ENCODE data around the gene EFL1. TPM values are rescaled to one million over a fixed set of nuclear protein-coding genes. Genes with fewer than 3 reads are reported as not detected.

Gene EFL1
- total and polyA plus RNA-seq, 2 of the 8 experiments (the other 6 are each of a cell fraction or from before 2014, with no cell fraction given) = 10.8 to 31.5 TPM

GRCh38 chr15:82091636-82092140, 170.8 kb downstream of the EFL1 start:
- H3K18ac ChIP-seq (ENCODE audit: extremely low read depth, low read length) = no peak overlapping the region
- H2BK20ac ChIP-seq (ENCODE audit: low read length) = no peak overlapping the region
- no peaks in the 10 kb centered on the region for H3K79me2 ChIP-seq (ENCODE audit: control insufficient read depth in 1 of 2, insufficient read depth in 2 of 2, low read length in 2 of 2)
- 84% methylated on average over 3 of the region's 3 CpGs; no CpG with 5 or more reads in 1 of the 2 experiments for WGBS, 2 experiments (ENCODE audit: extremely low coverage in 1 of 2, insufficient coverage in 1 of 2, insufficient read length in 1 of 2, insufficient replicate concordance in 2 of 2, low coverage in 1 of 2, low lambda C conversion rate in 2 of 2, missing lambda C conversion rate in 1 of 2)
- H3K14ac ChIP-seq (ENCODE audit: insufficient read length) = no peak overlapping the region
- H2AK5ac ChIP-seq (ENCODE audit: low read depth, low read length) = no peak overlapping the region
- no peaks in the 10 kb centered on the region for H3K79me1 ChIP-seq (ENCODE audit: low read depth, low read length)
- no peak for DNase-seq (ENCODE audit: low read depth in 1 of 2, low spot score in 2 of 2)
- H3K4ac ChIP-seq (replicated peaks; ENCODE audit: insufficient read length, low read depth, low read length) = no peak overlapping the region
- no peak overlapping the region for H3K9ac ChIP-seq (replicated peaks in 1 of 4; ENCODE audit: extremely low read depth in 1 of 4, low read depth in 3 of 4, low read length in 3 of 4)
- H4K8ac ChIP-seq (ENCODE audit: extremely low read depth, insufficient read depth, low read length) = no peak overlapping the region
- no peak overlapping the region for H4K5ac ChIP-seq (ENCODE audit: insufficient read length, low read depth, low read length)
- H2BK12ac ChIP-seq (ENCODE audit: low read depth, low read length) = peak overlapping the region; percentile 75; the same call in 1 of the 2 replicates
- POLR2A ChIA-PET (ENCODE audit: partially characterized antibody) = interaction anchor here (1.2 kb wide), 1 partner anchor 29 kb away, joined by 3 read pairs; no protein-coding TSS in a partner anchor
- no peak overlapping the region for H2BK5ac ChIP-seq (ENCODE audit: low read depth, low read length)
- H2BK120ac ChIP-seq (replicated peaks; ENCODE audit: low read depth, low read length) = no peak overlapping the region
- no peak overlapping the region for H3K4me2 ChIP-seq (ENCODE audit: insufficient read depth in 1 of 2, low read depth in 2 of 2, low read length in 2 of 2)
- H4K91ac ChIP-seq (replicated peaks; ENCODE audit: insufficient read length, low read length) = no peak overlapping the region
- H3K4me1 ChIP-seq (replicated peaks in 1 of 4; ENCODE audit: control insufficient read depth in 3 of 4, insufficient read depth in 4 of 4, low read length in 3 of 4) = peaks cover 0 to 4% (median 1%) of the 10 kb centered on the region in 4 experiments; a peak in 2 of 7 replicates
- H2AFZ ChIP-seq (ENCODE audit: low read length) = peak overlapping the region; percentile 51; the same call in 1 of the 2 replicates
- H3K23me2 ChIP-seq (ENCODE audit: low read depth, low read length) = no peaks in the 10 kb centered on the region
- H3K23ac ChIP-seq (ENCODE audit: insufficient read length) = no peak overlapping the region
- H3K27me3 ChIP-seq (replicated peaks in 1 of 4; ENCODE audit: control insufficient read depth in 3 of 4, extremely low read depth in 1 of 4, insufficient read depth in 3 of 4, low read length in 3 of 4) = no peaks in the 10 kb centered on the region; a peak in 1 of 7 replicates
- FAIRE-seq = no peak
- H4K20me1 ChIP-seq (replicated peaks in 1 of 2; ENCODE audit: control insufficient read depth in 1 of 2, insufficient read depth in 2 of 2, low read length in 2 of 2) = no peaks in the 10 kb centered on the region
- H3K27ac ChIP-seq (ENCODE audit: low read depth, low read length) = no peak overlapping the region
- H3K9me3 ChIP-seq (ENCODE audit: insufficient read depth in 2 of 2, low read depth in 1 of 2, low read length in 1 of 2) = no peaks in the 10 kb centered on the region
- no peak overlapping the region for H2BK15ac ChIP-seq (ENCODE audit: low read length)
- H3K4me3 ChIP-seq (ENCODE audit: extremely low read depth in 1 of 4, insufficient read depth in 2 of 4, low read depth in 3 of 4, low read length in 4 of 4) = no peak overlapping the region
- H3K36me3 ChIP-seq (ENCODE audit: control insufficient read depth in 2 of 4, insufficient read depth in 4 of 4, low read length in 3 of 4) = no peaks in the 10 kb centered on the region
- H3K56ac ChIP-seq (replicated peaks; ENCODE audit: insufficient read length, low read depth, low read length) = no peak overlapping the region
- CTCF ChIA-PET (ENCODE audit: partially characterized antibody) = interaction anchor here (1.2 to 2.6 kb wide), 5 partner anchors 10 to 47 kb away, joined by 3 to 12 read pairs (median 6); no protein-coding TSS in a partner anchor
- TF ChIP-seq SIX5 (IDR thresholded peaks at IDR 0.05; ENCODE audit: low read depth, low read length) (no peak), BACH1 (IDR thresholded peaks at IDR 0.05; ENCODE audit: low read length) (no peak), SIN3A (conservative IDR thresholded peaks at IDR 0.05 in 1 of 2, IDR thresholded peaks at IDR 0.05 in 1 of 2; ENCODE audit: low read depth in 1 of 2, low read length in 2 of 2) (no peak), SAP30 (IDR thresholded peaks at IDR 0.05; ENCODE audit: insufficient read depth, insufficient replicate concordance, low read length) (no peak), TBP (IDR thresholded peaks at IDR 0.05; ENCODE audit: low read depth, low read length) (no peak), BCL11A (IDR thresholded peaks at IDR 0.05; ENCODE audit: low read depth in 2 of 2, low read length in 2 of 2) (no peak), BRCA1 (IDR thresholded peaks at IDR 0.05; ENCODE audit: low read depth, low read length) (no peak), CTBP2 (IDR thresholded peaks at IDR 0.05; ENCODE audit: borderline replicate concordance, insufficient read depth, insufficient read length, low read length) (no peak), PHF8 (conservative IDR thresholded peaks at IDR 0.05; ENCODE audit: low read depth, low read length) (no peak), POLR2A (IDR thresholded peaks at IDR 0.05; ENCODE audit: control extremely low read depth in 1 of 2, low read depth in 2 of 2, low read length in 2 of 2) (no peak), HDAC2 (IDR thresholded peaks at IDR 0.05; ENCODE audit: borderline replicate concordance in 1 of 2, low read depth in 2 of 2, low read length in 2 of 2) (no peak), NRF1 (IDR thresholded peaks at IDR 0.05; ENCODE audit: low read depth, low read length) (no peak), RXRA (IDR thresholded peaks at IDR 0.05; ENCODE audit: insufficient read depth, low read depth, low read length) (no peak)
